GM19455 (cell line): ENCODE measurements around the gene CHAF1B.
A peak's percentile ranks its signal among the peaks of the same experiment; 100 is the strongest.
"Not testable (repeated sequence)": the region's sequence is repeated elsewhere in the genome, so short reads cannot be mapped to it uniquely, and the experiment has no call there.

Experiments
- ATAC-seq: cut with Tn5 transposase; IDR thresholded peaks from one replicate; pipeline ENCODE4 v1.9.1; 2021; ENCODE audit not compliant: unreplicated experiment

The CHAF1B gene

DNA sequence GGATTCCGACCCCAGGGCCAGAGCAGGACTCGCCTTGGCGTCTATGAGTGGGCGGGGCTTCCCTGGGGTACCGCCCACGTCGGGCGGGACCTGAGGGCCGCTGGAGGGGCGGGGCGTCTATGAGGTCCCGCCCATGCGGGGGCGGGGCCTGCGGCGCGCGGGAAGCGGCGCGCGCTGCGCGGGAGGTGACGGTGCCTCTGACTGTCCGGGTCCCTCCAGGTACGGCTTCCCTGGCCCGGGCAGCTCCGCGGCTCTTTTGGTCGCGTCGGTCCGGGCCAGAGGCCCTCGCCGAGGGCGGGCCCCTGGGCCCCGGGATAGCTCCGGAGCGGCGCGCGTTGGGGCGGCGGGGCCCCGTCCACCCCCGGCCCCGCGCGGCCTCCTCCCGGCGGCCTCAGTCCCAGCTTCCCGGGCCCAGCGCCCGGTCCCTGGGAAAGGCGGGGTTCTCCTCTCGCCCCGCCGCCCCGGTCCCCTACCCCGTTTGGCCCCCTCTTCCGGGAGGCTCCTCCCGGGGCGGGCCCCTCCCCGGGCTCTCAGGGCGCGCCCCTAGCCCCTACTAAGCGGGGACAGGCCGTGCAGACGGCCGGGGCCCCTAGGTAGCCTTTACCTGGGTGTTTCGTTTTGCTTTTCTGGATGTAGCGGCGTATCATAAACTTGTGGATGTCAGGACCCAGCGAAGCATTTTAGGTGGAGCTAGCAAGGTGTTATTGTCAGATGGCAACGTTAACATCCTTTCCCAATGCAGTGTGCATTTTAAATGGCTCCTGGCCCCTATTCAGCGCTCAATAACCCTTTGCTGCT, at the start of gene CHAF1B:
CHAF1B (plus strand) TSS at position 160 of the 798 bp plus-strand sequence. CDS start 745 bp downstream, outside the sequence.
- ATAC-seq: peak; percentile 87

DNA sequence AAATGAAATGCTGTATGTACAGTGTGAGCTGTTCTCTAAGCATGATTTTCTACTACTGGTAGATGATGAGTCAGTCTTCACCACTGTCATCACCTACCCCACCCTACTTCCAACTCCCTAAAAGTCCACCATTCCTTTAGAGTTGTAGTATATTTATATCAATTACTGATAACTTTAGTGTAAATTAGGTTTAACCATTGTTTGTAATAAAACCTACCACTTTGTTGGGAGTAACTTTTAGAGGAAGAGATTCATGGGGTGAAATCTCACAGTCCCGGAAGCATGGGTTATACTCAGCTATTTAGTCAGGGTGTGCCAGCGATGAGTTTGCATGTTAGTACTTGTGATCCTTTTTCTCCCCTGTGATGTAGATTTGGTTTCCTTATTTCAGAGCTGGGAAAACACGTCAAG, 48.1 kb upstream of the CHAF1B start:
- no peak for ATAC-seq

DNA sequence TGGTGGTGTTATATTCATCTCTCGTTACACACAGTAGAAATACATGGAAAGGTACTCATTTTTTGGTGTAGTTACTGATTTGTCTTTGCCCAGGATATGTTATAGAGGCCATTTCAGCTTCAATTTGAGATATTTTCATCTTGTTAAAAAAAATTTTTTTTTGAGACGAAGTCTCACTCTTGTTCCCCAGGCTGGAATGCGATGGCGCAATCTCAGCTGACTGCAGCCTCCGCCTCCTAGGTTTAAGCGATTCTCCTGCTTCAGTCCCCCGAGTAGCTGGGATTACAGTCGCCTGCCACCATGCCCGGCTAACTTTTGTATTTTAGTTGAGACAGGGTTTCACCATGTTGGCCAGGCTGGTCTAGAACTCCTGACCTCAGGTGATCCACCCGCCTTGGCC, 46.2 kb upstream of the CHAF1B start:
- ATAC-seq: no peak

DNA sequence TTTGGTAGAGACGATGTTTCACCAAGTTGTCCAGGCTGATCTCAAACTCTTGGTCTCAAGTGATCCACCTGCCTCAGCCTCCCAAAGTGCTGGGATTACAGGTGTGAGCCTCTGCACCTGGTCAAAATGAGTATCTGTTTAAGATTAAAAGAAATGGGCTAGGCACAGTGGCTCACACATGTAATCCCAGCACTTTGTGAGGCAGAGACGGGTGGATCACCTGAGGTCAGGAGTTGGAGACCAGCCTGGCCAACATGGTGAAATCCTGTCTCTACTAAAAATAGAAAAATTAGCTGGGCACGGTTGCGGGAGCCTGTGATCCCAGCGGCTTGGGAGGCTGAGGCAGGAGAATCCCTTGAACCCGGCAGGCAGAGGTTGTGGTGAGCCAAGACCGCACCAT, 42.6 kb upstream of the CHAF1B start:
- ATAC-seq: not testable (repeated sequence)

DNA sequence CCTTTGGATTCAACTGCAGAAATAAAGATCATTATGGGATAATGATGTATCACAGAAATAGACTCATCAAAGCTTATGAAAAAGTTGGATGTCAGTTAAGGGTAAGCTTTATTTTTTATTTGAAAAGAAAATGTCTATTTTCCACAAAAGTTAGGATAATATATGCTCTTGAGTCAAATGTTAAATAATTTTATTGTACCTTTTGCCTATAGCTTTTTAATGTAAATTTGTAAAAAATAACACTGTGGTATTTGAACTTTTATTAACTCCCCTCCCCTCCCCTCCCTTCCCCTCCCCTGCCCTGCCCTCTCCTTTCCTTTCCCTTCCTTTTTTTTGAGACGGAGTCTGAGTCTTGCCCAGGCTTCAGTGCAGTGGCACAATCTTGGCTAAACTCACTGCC, 40.3 kb upstream of the CHAF1B start:
- no peak for ATAC-seq

DNA sequence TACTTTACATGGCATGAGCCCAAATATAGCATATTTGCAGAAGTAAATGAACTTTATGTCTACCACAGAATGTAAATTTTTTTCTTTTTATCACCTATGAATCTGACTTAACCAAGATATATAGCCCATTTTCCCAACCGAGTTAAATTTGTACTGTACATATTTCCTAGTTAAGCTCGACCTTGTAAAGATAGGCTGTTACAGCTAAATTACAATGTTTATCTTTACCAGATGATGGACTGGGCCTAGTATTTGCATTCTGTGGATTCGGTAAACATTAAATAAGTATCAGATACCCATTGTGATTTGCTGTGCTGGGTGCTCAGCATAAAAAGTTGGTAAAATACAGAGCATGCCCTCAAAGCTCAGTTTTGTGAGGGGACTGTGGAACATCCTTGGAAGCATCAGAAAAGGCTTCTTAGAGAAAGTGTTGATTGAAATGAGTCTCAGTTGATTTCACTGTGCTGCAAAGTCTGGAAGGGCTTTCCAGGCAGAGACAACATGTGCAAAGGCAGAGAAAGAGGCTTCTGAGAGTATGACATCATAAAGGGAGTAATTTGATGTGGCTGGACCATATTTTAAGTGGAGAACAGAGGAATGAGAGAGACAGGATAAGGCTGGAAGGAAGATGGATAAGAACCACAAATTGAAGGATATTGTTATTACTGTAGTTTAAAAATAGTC, 37.8 kb upstream of the CHAF1B start:
- no peak for ATAC-seq

DNA sequence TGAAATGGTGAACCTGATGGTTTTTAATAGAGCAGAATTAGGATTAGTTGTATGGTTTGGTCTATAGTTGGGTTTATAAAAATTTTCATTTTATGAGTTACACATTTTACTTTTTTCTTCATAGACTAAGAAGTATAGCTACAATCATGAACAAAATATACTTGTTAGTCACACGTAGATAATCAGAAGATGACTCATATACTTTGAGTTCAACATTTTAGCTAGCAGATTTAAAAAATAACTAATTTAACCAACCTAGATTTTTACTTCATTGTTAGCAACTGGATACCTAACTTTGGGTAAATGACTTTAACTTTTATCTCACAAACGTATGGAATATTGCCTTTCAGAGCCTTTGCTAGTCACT, 37.2 kb upstream of the CHAF1B start:
- no peak for ATAC-seq

DNA sequence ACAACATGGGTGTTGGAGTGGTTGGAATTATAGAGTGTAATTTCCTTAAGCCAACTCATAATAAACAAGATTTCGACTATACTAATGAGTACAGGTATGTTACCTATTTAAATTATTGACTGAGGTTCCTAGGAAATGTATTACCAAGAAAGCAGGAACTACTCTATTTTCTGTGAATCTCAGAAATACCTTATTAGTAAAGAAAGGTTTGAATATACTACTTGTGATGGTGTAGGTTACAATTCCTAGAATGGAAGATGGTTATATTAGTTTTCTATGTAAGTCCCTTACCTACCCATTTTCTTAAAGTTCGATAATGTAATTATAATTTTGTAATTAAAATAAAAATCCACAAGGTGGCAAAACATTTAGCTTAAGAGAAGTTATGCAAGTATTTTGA, 35.9 kb upstream of the CHAF1B start:
- ATAC-seq: no peak

DNA sequence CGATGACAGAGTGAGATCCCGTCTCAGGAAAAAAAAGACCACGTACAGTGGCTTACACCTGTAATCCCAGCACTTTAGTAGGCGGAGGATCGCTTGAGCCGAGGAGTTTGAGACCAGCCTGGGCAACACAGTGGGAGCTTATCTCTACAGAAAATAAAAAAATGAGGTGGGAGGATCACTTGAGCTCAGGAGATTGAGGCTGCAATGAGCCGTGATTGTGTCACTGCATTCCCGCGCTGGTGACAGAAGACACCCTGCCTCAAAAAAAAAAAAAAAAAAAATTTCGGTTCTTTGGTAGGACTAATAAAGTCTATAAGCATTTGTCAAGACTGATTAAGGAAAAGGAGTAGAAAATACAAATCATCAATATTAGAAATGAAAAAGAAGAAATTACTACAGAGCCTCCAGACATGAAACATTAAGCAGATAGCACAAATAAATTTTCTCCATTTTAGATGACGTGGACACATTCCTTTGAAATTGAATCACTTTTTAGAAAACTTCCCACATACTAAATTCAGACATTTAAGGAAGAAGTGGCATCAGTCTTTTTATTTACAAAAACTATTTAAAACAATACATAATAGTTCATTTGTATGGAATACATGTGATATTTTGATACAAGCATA, 34.8 kb upstream of the CHAF1B start:
- ATAC-seq: no peak

DNA sequence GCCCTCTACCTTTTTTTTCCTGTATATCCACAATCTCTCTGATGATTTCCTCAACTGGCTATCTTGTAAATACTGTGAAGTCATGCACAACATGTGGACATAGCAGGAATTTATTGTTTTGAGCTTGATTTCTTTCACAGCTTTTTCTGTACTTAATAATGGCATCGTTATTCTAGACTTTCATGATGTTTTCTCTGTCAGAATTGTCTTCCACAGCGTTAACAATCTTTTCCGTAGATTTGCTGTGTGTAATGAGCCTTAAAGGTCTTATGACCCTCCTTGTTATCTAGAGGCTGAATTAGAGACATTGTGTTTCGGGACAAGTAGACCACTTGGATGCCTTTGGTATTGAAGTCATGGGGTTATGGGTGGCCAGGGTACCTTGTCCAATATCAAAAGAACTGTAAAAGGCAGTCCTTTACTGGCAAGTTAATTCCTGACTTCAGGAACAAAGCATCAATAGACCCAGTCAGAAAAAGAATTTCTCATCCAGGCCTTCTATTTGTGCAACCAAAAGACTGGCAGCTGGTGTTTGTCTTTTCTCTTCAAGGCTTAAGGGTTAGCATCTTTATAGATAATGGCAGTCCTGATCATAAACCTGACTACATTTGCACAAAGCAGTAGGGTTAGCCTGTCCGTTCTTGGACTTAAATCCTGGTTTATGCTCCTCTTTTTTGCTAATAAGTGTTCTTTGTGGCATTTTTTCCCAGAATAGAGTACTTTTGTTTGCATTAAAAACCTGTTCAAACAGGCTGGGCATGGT, 30.1 kb upstream of the CHAF1B start:
- no peak for ATAC-seq

DNA sequence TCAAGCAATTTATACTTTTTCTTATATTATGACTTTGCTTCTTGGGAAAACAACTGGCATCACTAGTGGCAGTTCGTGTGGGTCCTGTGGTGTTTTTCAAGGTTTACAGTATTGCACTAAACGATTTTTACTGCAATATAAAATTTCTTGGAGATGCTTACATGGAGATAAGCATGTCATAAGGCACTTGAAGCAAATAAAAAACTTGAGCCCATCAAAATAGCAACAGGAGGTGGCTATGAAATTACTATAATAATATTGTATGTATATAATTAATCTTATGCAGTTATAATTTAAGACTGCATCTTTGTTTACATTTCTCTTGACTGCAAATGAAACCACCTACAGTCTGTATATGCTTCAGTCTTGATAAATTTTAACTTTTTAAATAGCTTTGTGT, 29.3 kb upstream of the CHAF1B start:
- ATAC-seq: no peak

DNA sequence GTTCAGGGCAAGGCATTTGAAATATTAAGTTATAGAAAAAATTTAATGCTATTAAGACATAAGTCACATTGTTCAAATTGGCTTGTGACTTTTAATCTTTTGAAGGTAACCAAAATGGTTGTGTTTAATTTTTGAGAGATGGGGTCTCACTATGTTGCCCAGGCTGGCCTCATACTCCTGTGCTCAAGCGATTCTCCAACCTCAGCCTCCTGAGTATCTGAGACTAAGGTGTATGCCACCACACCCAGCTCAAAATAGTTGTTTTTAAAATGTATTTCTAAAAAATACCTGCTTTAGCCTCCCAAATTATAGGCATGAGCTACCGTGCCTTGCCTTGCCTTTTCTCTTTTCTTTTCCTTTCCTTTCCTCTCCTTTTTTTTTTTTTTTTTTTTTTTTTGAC, 26.0 kb upstream of the CHAF1B start:
- ATAC-seq: no peak

DNA sequence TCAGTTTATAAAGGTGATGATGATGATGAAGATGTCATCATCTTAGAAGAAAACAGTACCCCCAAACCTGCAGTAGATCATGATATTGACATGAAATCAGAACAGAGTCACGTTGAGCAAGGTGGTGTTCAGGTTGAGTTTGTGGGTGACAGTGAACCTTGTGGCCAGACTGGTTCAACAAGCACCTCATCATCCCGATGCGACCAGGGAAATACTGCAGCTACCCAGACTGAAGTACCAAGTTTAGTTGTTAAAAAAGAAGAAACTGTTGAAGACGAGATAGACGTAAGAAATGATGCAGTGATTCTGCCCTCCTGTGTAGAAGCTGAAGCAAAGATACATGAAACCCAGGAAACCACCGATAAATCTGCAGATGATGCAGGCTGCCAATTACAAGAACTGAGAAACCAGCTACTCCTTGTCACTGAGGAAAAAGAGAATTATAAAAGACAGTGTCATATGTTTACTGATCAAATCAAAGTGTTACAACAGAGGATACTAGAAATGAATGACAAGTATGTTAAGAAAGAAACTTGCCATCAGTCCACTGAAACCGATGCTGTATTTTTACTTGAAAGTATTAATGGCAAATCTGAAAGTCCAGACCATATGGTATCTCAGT, 16.0 kb upstream of the CHAF1B start:
- ATAC-seq: no peak

DNA sequence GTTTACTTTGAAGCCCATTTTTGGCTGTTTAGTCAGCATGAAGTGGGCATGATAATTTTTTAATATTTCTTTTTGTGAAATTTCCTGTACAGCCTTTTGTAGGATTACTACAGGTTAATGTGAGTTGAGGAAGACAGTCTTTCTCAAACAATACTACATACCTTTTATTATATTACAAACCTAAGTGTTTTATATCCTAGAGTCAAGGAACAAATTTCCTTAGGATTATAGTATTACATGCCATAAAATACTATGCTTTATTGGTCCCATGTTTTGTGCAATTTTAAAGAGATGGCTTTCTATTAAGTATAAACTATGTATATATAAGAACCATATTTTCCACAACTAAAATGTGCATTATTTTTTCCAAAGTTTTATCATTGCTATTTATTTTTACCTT, 9.2 kb upstream of the CHAF1B start:
- ATAC-seq: no peak

DNA sequence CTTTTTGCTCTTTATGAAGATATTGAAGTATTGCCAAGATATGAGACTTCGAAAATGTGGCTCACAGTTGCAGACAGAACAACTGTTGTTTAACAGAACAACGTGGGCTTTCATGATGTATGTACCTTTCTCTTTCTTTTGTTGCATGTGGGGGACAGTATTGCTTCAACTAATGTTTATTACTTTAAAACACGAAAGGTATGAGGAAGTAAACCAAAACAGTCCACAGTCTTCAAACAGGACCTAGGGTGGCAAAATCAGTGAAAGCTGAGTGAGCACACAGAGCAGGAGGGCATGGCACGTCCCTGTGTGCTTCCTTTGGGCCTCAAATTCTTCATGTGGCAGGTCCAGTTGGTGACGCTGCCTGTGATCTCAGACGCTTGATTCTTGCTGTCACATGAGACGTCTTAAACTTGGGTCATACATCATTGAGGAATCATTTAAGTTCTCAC, 7.8 kb upstream of the CHAF1B start:
- no peak for ATAC-seq

DNA sequence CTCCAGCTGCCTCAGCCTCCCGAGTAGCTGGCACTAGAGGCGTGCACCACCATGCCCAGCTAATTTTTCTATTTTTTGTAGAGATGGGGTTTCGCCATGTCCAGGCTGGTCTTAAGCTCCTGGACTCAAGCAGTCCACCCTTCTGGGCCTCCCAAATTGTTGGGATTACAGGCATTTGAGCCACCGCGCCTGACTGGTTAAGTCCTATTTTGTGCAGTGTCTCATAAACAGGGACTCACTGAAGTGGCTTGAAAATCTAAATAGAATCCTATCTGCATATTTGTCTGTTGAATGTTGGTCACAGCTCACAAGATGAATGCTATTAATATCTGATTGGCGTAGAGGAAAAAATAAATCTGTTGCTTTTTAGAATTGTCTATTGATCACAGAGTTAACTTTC, 5.9 kb upstream of the CHAF1B start:
- ATAC-seq: no peak

DNA sequence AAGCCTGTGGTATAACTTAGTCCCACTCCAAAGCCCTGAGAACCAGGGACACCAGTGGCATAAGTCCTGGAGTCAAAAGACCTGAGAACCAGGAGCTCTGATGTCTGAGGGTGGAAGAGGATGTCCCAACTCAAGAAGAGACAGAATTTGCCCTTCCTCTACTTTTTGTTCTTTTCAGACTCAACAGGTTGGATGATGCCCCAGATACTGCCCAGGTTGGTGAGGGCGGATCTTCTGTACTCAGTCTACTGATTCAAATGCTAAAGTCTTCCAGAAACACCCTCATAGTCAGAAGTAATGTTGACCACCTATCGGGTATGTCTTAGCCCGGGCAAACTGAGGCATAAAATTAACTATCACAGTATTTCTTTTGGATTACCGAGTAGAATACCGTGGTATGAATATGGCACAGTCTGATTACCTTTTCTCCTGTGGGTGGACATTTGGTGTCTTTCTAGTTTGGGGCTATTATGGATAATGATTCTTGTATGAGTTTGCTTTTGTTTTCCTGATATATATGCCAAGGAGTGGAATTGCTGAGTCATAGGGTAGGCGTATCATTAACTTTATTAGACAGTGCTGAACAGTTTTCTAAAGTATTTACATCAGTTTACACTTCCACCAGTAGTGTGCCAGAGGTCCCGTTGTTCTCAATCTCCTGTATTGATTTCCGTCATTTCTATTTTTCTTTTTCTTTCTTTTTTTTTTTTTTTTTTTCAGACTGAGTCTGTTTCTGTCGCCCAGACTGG, 3.2 kb upstream of the CHAF1B start:
- ATAC-seq: no peak

DNA sequence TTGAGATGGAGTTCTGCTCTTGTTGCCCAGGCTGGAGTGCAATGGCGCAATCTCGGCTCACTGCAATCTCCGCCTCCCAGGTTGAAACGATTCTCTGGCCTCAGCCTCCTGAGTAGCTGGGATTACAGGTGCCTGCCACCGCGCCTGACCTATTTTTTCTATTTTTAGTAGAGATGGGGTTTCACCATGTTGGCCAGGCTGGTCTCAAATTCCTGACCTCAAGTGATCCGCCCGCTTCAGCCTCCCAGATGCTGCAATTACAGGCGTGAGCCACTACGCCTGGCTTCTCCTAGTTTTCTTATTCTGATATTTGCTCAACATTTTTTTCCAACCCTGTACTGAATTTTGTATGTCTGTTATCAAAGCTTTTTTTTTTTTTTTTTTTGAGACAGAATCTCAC, 2.5 kb upstream of the CHAF1B start:
- ATAC-seq: not testable (repeated sequence)

DNA sequence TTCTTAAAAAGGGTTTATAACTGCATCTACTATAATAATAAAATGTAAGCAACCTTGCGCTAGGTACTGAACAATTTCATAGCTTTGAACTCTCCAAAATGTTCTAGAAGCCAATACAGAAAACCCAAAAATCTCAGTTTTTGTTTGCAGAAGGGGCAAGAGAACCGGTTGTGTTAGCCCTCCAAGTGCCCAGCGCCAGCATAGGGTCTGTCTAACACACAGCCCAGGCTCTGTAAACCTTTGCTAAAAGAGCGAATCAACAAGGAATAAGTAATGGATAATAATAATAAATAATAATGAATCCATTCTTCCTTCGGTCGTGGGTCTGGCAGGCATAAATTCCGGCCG, 333 bp upstream of the CHAF1B start:
- peak; percentile 16 for ATAC-seq

DNA sequence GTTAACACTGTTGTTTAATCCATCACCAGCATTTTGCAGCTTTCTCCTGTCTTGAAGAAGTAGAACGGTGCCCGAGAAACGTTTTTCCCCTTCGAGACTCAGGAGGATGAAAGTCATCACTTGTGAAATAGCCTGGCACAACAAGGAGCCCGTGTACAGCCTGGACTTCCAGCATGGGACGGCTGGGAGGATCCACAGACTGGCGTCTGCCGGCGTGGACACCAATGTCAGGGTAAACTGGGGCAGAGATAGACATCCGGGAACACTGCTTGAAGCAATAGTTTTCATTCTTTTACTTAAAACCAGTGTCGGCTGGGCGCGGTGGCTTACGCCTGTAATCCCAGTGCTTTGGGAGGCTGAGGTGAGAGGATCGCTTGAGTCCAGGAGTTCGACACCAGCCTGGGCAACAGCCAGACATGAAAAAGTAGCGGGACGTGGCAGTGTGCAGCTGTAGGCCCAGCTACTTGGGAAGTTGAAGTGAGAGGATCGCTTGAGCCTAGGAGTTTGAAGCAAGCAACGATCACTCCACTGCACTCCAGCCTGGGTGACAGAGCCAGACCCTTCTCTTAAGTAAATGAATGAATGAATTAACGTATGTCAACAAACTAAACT, 945 bp downstream of the CHAF1B start:
- ATAC-seq: no peak
